GM12878 (cell line): ENCODE measurements around the gene DCPS. TPM values are rescaled to one million over a fixed set of nuclear protein-coding genes. Genes with fewer than 3 reads are reported as not detected.

Source experiments
- ATAC-seq: fragments of 200-7000 bp; cut with Tn5 transposase; 3 replicates; pipeline ENCODE4 v1.9.1; 2020; ENCODE audit warnings: mild to moderate bottlenecking, moderate library complexity
- BruUV-seq: library from RNA; stranded (reverse); fragments of 400-500 nt; replicated peaks from 2 replicates; lab custom pipeline; 2021; lab: Mats Ljungman, UMichigan
- CTCF ChIA-PET: fragments of 300-600 bp; sonication (Branson Sonifier 250); formaldehyde crosslinking; extraction: SDS; loops from one replicate; lab custom pipeline; 2021; ENCODE audit warnings: inconsistent platforms; lab: Yijun Ruan, JAX
- POLR2A ChIA-PET: fragments of 350-600 bp; formaldehyde crosslinking; extraction: SDS; loops from one replicate; lab custom pipeline; 2021; ENCODE audit warnings: inconsistent platforms; lab: Charles Lee
- RAD21 ChIA-PET: fragments of 300-600 bp; sonication (Branson Sonifier 250); formaldehyde crosslinking; loops from one replicate; lab custom pipeline; 2023; ENCODE audit warnings: antibody characterized with exemption; ENCODE audit not compliant: unreplicated experiment; lab: Charles Lee
- SMC1A ChIA-PET: fragments of 300-600 bp; sonication (Branson Sonifier 250); formaldehyde crosslinking; loops from one replicate; lab custom pipeline; 2023; ENCODE audit not compliant: unreplicated experiment, uncharacterized antibody; lab: Charles Lee
- DNase-seq: peaks from one replicate; pipeline ENCODE4 v3.0.0-alpha.2; 2011; ENCODE audit warnings: low read depth, low spot score
- FAIRE-seq: peaks from 3 replicates; lab custom pipeline; 2011; peaks lifted over from hg19 to GRCh38; lab: Jason Lieb, UNC
- H2AFZ ChIP-seq: 2 replicates; pipeline ENCODE4 v1.6.0; 2011; ENCODE audit warnings: low read depth, low read length, control low read depth; ENCODE audit not compliant: control insufficient read depth
- H3K27ac ChIP-seq: 2 replicates; pipeline ENCODE4 v1.5.1; 2011; ENCODE audit warnings: control low read depth; ENCODE audit not compliant: control insufficient read depth, insufficient read depth
- H3K27me3 ChIP-seq, 2 experiments: replicated peaks in 1 of 2; 2 replicates each; pipeline versions ENCODE4 v1.6.0 to v1.6.1; 2011; ENCODE audit warnings: low read length in 1 of 2; ENCODE audit not compliant: control insufficient read depth in 2 of 2, insufficient read depth in 2 of 2
- H3K36me3 ChIP-seq, 2 experiments: 2 replicates each; pipeline ENCODE4 v1.5.1; 2011; ENCODE audit warnings: low read length in 1 of 2; ENCODE audit not compliant: control insufficient read depth in 2 of 2, insufficient read depth in 2 of 2
- H3K4me1 ChIP-seq: 2 replicates; pipeline ENCODE4 v1.6.1; 2011; ENCODE audit warnings: mild to moderate bottlenecking, low read length, moderate library complexity, mixed read lengths; ENCODE audit not compliant: control insufficient read depth, insufficient read depth
- H3K4me2 ChIP-seq: 2 replicates; pipeline ENCODE4 v1.6.0; 2011; ENCODE audit warnings: control low read depth; ENCODE audit not compliant: control insufficient read depth, insufficient read depth
- H3K4me3 ChIP-seq: fragments of 200-600 bp; sonication (generic); 2 replicates; pipeline ENCODE4 v1.5.1; 2016
- H3K79me2 ChIP-seq: 2 replicates; pipeline ENCODE4 v1.6.0; 2011; ENCODE audit warnings: low read length; ENCODE audit not compliant: control insufficient read depth, insufficient read depth
- H3K9ac ChIP-seq: 2 replicates; pipeline ENCODE4 v1.8.0; 2011; ENCODE audit warnings: low read length, control low read depth, mixed read lengths; ENCODE audit not compliant: control insufficient read depth, insufficient read depth
- H3K9me3 ChIP-seq: replicated peaks from 3 replicates; pipeline ENCODE4 v1.5.1; 2011; ENCODE audit warnings: mild to moderate bottlenecking, low read length; ENCODE audit not compliant: control insufficient read depth, insufficient read depth
- H4K20me1 ChIP-seq: 2 replicates; pipeline ENCODE4 v1.6.0; 2011; ENCODE audit not compliant: control insufficient read depth, insufficient read depth
- BCL3 ChIP-seq: IDR thresholded peaks from 2 replicates; pipeline ENCODE4 v1.6.1; 2011; ENCODE audit warnings: borderline replicate concordance, low read depth, mild to moderate bottlenecking, moderate library complexity, low read length; ENCODE audit not compliant: insufficient read depth, poor library complexity, severe bottlenecking
- ETV6 ChIP-seq, 2 experiments: fragments of 450-650 bp in 1 of 2; IDR thresholded peaks in 1 of 2; conservative IDR thresholded peaks in 1 of 2; 2 replicates each; pipeline ENCODE4 v1.6.1; 2014; ENCODE audit warnings: antibody characterized with exemption in 1 of 2, borderline replicate concordance in 1 of 2, low read depth in 1 of 2, mild to moderate bottlenecking in 1 of 2, moderate library complexity in 1 of 2
- FOXK2 ChIP-seq: fragments of 450-650 bp; IDR thresholded peaks from 2 replicates; pipeline ENCODE4 v1.6.1; 2017; ENCODE audit warnings: mild to moderate bottlenecking, moderate library complexity
- MEF2A ChIP-seq: IDR thresholded peaks from 2 replicates; pipeline ENCODE4 v1.6.1; 2011; ENCODE audit warnings: low read depth, mild to moderate bottlenecking, low read length, moderate library complexity; ENCODE audit not compliant: insufficient read depth
- MYC ChIP-seq: IDR thresholded peaks from 2 replicates; pipeline ENCODE4 v1.6.1; 2011; ENCODE audit warnings: mild to moderate bottlenecking, low read length, moderate library complexity, inconsistent platforms; ENCODE audit not compliant: insufficient read depth, insufficient replicate concordance, insufficient read length, severe bottlenecking
- RUNX3 ChIP-seq: IDR thresholded peaks from 2 replicates; pipeline ENCODE4 v1.6.1; 2012; ENCODE audit warnings: low read length, inconsistent platforms
- SMAD1 ChIP-seq: fragments of 450-650 bp; IDR thresholded peaks from 2 replicates; pipeline ENCODE4 v1.6.1; 2018; ENCODE audit warnings: mild to moderate bottlenecking, low read depth; ENCODE audit not compliant: partially characterized antibody
- SPI1 ChIP-seq: IDR thresholded peaks from 2 replicates; pipeline ENCODE4 v1.6.1; 2011; ENCODE audit warnings: low read depth, mild to moderate bottlenecking, low read length, moderate library complexity, borderline replicate concordance; ENCODE audit not compliant: insufficient read depth
- SUPT20H ChIP-seq: IDR thresholded peaks from 2 replicates; pipeline ENCODE4 v1.6.1; 2011; ENCODE audit warnings: low read depth, mild to moderate bottlenecking, low read length, moderate library complexity, borderline replicate concordance; ENCODE audit not compliant: control insufficient read depth
- ZSCAN29 ChIP-seq: fragments of 450-650 bp; IDR thresholded peaks from 2 replicates; pipeline ENCODE4 v1.6.1; 2017; ENCODE audit warnings: mild to moderate bottlenecking, moderate library complexity
- WGBS: methylation state at CpG from one replicate; pipeline ENCODE4 v1.1.6; 2016; ENCODE audit warnings: low lambda C conversion rate; ENCODE audit not compliant: insufficient replicate concordance, insufficient coverage; ENCODE audit errors: missing lambda C conversion rate; 5-methylcytosine and 5-hydroxymethylcytosine counted together
- in situ Hi-C: fragments of 300-500 bp; cut with MboI; formaldehyde crosslinking; loops from 9 replicates; pipeline ENCODE4 v1.14.3; 2018; ENCODE audit warnings: mixed read lengths
- intact Hi-C: fragments of 100-400 bp; cut with micrococcal nuclease; formaldehyde crosslinking; loops from one replicate; pipeline ENCODE4 v1.14.2; 2022; ENCODE audit not compliant: unreplicated experiment
- polyA plus RNA-seq, 11 experiments: library from polyadenylated mRNA; depleted of rRNA in 4 of 11; unstranded in 6 of 11; stranded (reverse) in 5 of 11; fragments of >200 nt; fragmentation: Nextera tagmentation in 4 of 11; fragmentation: Illumina TruSeq in 1 of 11; extraction: Ambion mirVana in 4 of 11; extraction: Trizol in 1 of 11; gene quantifications; 1 replicate in 1 of 11; 2 replicates in 10 of 11; pipeline versions ENCODE4 v1.2.1 to v1.2.3, GENCODE V29; 2011 to 2016; ENCODE audit warnings: inconsistent platforms in 2 of 11, missing spikeins in 2 of 11, low read depth in 1 of 11
- total RNA-seq, 4 experiments: library from RNA; depleted of rRNA in 3 of 4; stranded (reverse); fragments of >200 nt in 3 of 4; fragmentation: Illumina TruSeq in 1 of 4; extraction: Trizol in 1 of 4; gene quantifications; 2 replicates each; pipeline versions ENCODE4 v1.2.1 to v1.2.3, GENCODE V29; 2013 to 2021

Gene DCPS
- total and polyA plus RNA-seq, 10 of the 15 experiments (the other 5 are each of a cell fraction or from before 2014, with no cell fraction given): 23.5 to 101 (median 67.4) TPM

GRCh38 chr11:126340960-126341606, 37.2 kb downstream of the DCPS start (continued):
- TF ChIP-seq BCL3 (peak; percentile 31), RUNX3 (peak; percentile 34; the same call in 1 of the 2 replicates), MEF2A (0 out of 2 replicates have a peak, but pooled peaks have one; percentile 44)

- POLR2A ChIA-PET: no interaction called here
- SMC1A ChIA-PET: no interaction called here
These were observed 37.9 kb downstream of the DCPS start for GRCh38 chr11:126341760-126342161.

More at GRCh38 chr11:126341760-126342161, 37.9 kb downstream of the DCPS start:
- Histone ChIP-seq H3K9me3 (no peaks in the 10 kb centered on the region), H3K4me3 (no peak overlapping the region), H4K20me1 (no peaks in the 10 kb centered on the region), H3K27ac (peak overlapping the region; percentile 39; the same call in 1 of the 2 replicates), H2AFZ (no peak overlapping the region), H3K9ac (no peak overlapping the region), H3K79me2 (no peaks in the 10 kb centered on the region), H3K4me2 (no peak overlapping the region), H3K27me3 (no peaks in the 10 kb centered on the region), H3K4me1 (peaks cover 10% of the 10 kb centered on the region), H3K36me3 (peaks cover 30 to 46% of the 10 kb centered on the region in 2 experiments)
- RAD21 ChIA-PET: no interaction called here
- no peak for FAIRE-seq
- no TSS peak for BruUV-seq
- no peak for DNase-seq
- TF ChIP-seq SUPT20H: no peak
- TF ChIP-seq MYC: no peak
- no peak for TF ChIP-seq ZSCAN29
- TF ChIP-seq SMAD1: no peak
- TF ChIP-seq ETV6 (conservative IDR thresholded peaks at IDR 0.05 in 1 of 2, IDR thresholded peaks at IDR 0.05 in 1 of 2; ENCODE audit: borderline replicate concordance in 1 of 2, low read depth in 1 of 2): no peak
- no peak for TF ChIP-seq SPI1
- no peak for TF ChIP-seq FOXK2
- intact Hi-C loops (no loop called here), in situ Hi-C loops (no loop called here)
- CTCF ChIA-PET: no interaction called here
- WGBS: 79% methylated on average over 3 of the region's 3 CpGs
- ATAC-seq: no peak
